ENCODE data around the gene PTPRK. TPM values are rescaled to one million over a fixed set of nuclear protein-coding genes. Genes with fewer than 3 reads are reported as not detected.
A peak's percentile ranks its signal among the peaks of the same experiment; 100 is the strongest.

The PTPRK gene
- total RNA-seq, 1 experiment from 2014 or later = 34.2 TPM

DNA sequence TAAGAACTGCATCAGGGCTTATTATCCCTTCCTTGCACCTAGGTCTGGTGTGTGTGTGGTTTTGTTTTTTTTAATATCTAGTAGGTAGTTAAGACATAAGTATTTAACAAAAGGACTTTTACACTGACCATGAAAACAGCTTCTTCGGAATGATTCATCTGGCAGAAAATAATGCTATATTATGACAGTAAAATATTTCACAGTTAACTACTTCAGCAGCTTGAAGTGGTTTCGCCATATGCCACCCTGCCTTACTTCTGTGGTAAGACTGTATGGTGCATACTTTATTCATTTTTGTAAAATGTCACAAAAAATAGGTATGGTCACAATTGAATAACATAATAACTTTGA is 858 bp upstream of the PTPRK start (continued):
- no peak for TF ChIP-seq YY1 (IDR thresholded peaks at IDR 0.05; ENCODE audit: extremely low read depth, insufficient replicate concordance, low read depth, low read length)
- no peak for TF ChIP-seq FOSL1 (IDR thresholded peaks at IDR 0.05; ENCODE audit: low read depth)
- TF ChIP-seq EZH2phosphoT487 (IDR thresholded peaks at IDR 0.05; ENCODE audit: borderline replicate concordance) = no peak
- TF ChIP-seq, protein P1, sequence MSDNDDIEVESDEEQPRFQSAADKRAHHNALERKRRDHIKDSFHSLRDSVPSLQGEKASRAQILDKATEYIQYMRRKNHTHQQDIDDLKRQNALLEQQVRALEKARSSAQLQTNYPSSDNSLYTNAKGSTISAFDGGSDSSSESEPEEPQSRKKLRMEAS (IDR thresholded peaks at IDR 0.05) = no peak

DNA sequence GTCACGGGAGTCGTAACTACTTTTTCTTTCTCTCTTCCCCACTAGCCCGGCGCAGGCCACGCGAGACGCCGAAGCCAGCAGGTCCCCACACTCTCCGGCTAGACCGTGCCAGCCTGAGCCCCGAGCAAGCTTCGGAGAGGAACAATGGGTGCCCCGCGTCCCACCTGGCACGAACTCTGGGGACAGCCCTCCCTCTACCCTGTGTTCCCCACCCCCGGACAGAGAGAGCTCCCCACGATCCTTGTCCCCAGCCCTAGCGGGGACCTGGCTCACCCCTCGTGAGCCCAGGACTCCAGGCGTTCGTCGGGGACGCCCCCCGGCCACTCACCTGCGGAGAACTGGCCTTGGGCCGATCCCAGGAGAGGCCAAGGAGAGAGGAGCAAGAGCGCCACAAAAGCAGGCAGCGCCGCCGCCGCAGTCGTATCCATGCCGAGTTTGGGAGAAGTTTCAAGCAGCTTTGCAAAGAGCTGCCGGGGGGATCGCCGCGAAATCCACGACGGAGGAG is 416 bp downstream of the PTPRK start:
- intact Hi-C loops (cut with micrococcal nuclease) = loop anchor here (2.0 to 10.0 kb wide), 2 partner anchors 665 to 783 kb away; no protein-coding TSS in a partner anchor
- no peak for TF ChIP-seq SP1 (IDR thresholded peaks at IDR 0.05; ENCODE audit: low read depth)
- TF ChIP-seq ZFX (IDR thresholded peaks at IDR 0.05) = peak; percentile 46; the same call in 1 of the 2 replicates
- no peak for TF ChIP-seq CEBPB (IDR thresholded peaks at IDR 0.05; ENCODE audit: low read depth)
- TF ChIP-seq ELF1 (IDR thresholded peaks at IDR 0.05; ENCODE audit: borderline replicate concordance, low read depth) = no peak
- Histone ChIP-seq H3K4me3 (replicated peaks in 1 of 2; ENCODE audit: low read depth in 1 of 2, low read length in 2 of 2) (peak overlapping the region; percentile 86 to 92), H3K27me3 (ENCODE audit: insufficient read depth, low read length) (no peaks in the 10 kb centered on the region), H3K36me3 (ENCODE audit: control insufficient read depth in 1 of 2, insufficient read depth in 2 of 2, low read length in 2 of 2) (no peaks in the 10 kb centered on the region), H3K9me3 (ENCODE audit: control insufficient read depth in 1 of 2, insufficient read depth in 1 of 2, low read depth in 1 of 2, low read length in 2 of 2) (no peaks in the 10 kb centered on the region), H2AFZ (ENCODE audit: low read depth, low read length, poor library complexity, severe bottlenecking) (peak overlapping the region; percentile 18), H4K20me1 (ENCODE audit: insufficient read depth) (no peaks in the 10 kb centered on the region), H3K79me2 (ENCODE audit: insufficient read depth, low read length) (peaks cover 42% of the 10 kb centered on the region), H3K27ac (ENCODE audit: low read depth, low read length) (peak overlapping the region; percentile 84), H3K4me1 (ENCODE audit: control insufficient read depth in 1 of 2, insufficient read depth in 2 of 2, low read length in 2 of 2) (peaks cover 10 to 23% of the 10 kb centered on the region in 2 experiments; a peak in 3 of 4 replicates), H3K9me2 (ENCODE audit: insufficient read depth) (no peaks in the 10 kb centered on the region), H3K4me2 (ENCODE audit: low read length) (peak overlapping the region; percentile 97), H3K9ac (ENCODE audit: low read length) (peak overlapping the region; percentile 90)
- DNase-seq (ENCODE audit: low read depth, low spot score) (no peak), ATAC-seq (peak; percentile 49)
- RAD21 ChIA-PET (ENCODE audit: low non-redundant PET in 1 of 2, low total read pairs in 2 of 2, uncharacterized antibody in 2 of 2, unreplicated experiment in 2 of 2) = no interaction called here
- POLR2A ChIA-PET = interaction anchor here (1.2 kb wide), 1 partner anchor 783 kb away, joined by 4 read pairs; no protein-coding TSS in a partner anchor
- BruUV-seq (replicated peaks) = no TSS peak
- CTCF ChIA-PET = interaction anchor here (0.5 to 1.8 kb wide), 5 partner anchors 11 to 783 kb away, joined by 3 to 7 read pairs (median 3); no protein-coding TSS in a partner anchor
